Measurements from ENCODE around the gene SNRPE.

The SNRPE gene

GRCh38 chr1:203888807-203889251, 27.4 kb downstream of the SNRPE start:
- no peak for FAIRE-seq

- FAIRE-seq: no peak
These were observed 30.6 kb downstream of the SNRPE start for GRCh38 chr1:203891950-203892349.

GRCh38 chr1:203898458-203899352, 37.3 kb downstream of the SNRPE start:
- no peak for FAIRE-seq

- no peak for FAIRE-seq
These were observed 37.9 kb downstream of the SNRPE start for GRCh38 chr1:203899353-203899716.

- FAIRE-seq: no peak
These were observed 38.7 kb downstream of the SNRPE start for GRCh38 chr1:203899869-203900714.

- FAIRE-seq: no peak
These were observed 40.2 kb downstream of the SNRPE start for GRCh38 chr1:203901581-203901980.

GRCh38 chr1:203905275-203905674, 43.9 kb downstream of the SNRPE start:
- FAIRE-seq: no peak

GRCh38 chr1:203906932-203907331, 45.5 kb downstream of the SNRPE start:
- FAIRE-seq: no peak

- no peak for FAIRE-seq
These were observed 46.5 kb downstream of the SNRPE start for GRCh38 chr1:203907901-203908300.

- FAIRE-seq: no peak
These were observed 50.4 kb downstream of the SNRPE start for GRCh38 chr1:203911806-203912205.

- FAIRE-seq: no peak
These were observed 51.7 kb downstream of the SNRPE start for GRCh38 chr1:203913073-203913521.

GRCh38 chr1:203914292-203914691, 52.9 kb downstream of the SNRPE start:
- FAIRE-seq: no peak

- FAIRE-seq: no peak
These were observed 54.4 kb downstream of the SNRPE start for GRCh38 chr1:203915811-203916210.

GRCh38 chr1:203916756-203917155, 55.4 kb downstream of the SNRPE start:
- FAIRE-seq: no peak

Measured in G401.6 (cell line).